DND-41 (cell line): ENCODE data around the gene BPIFB4.

ENCODE experiments used
- ATAC-seq: fragments of 200-7000 bp; cut with Tn5 transposase; 3 replicates; pipeline ENCODE4 v1.9.1; 2021; ENCODE audit warnings: low read depth; ENCODE audit not compliant: insufficient read depth
- DNase-seq: peaks from one replicate; pipeline ENCODE4 v3.0.0-alpha.2; 2020
- H2AFZ ChIP-seq: 2 replicates; pipeline ENCODE4 v1.6.0; 2012; ENCODE audit warnings: low read depth, low read length
- H3K27ac ChIP-seq: 2 replicates; pipeline ENCODE4 v1.5.1; 2012; ENCODE audit warnings: low read length, inconsistent platforms
- H3K27me3 ChIP-seq: fragments of 200-600 bp; sonication (generic); 2 replicates; pipeline ENCODE4 v1.6.0; 2012; ENCODE audit warnings: low read length, mild to moderate bottlenecking, inconsistent platforms; ENCODE audit not compliant: insufficient read depth, poor library complexity
- H3K36me3 ChIP-seq: 2 replicates; pipeline ENCODE4 v1.5.1; 2012; ENCODE audit warnings: low read length, inconsistent platforms; ENCODE audit not compliant: insufficient read depth
- H3K4me1 ChIP-seq: 2 replicates; pipeline ENCODE4 v1.5.1; 2012; ENCODE audit warnings: mild to moderate bottlenecking, low read length; ENCODE audit not compliant: insufficient read depth
- H3K4me2 ChIP-seq: 2 replicates; pipeline ENCODE4 v1.6.0; 2012; ENCODE audit warnings: mild to moderate bottlenecking, moderate library complexity, low read length, inconsistent platforms; ENCODE audit not compliant: insufficient read depth
- H3K4me3 ChIP-seq, 2 experiments: fragments of 200-600 bp in 1 of 2; shearing (Covaris generic) in 1 of 2; 2 replicates each; pipeline ENCODE4 v1.5.1; 2012 to 2016; ENCODE audit warnings: inconsistent platforms in 2 of 2, low read length in 2 of 2, mild to moderate bottlenecking in 2 of 2, low read depth in 1 of 2, moderate library complexity in 1 of 2
- H3K79me2 ChIP-seq: 2 replicates; pipeline ENCODE4 v1.6.0; 2012; ENCODE audit warnings: low read length, inconsistent platforms; ENCODE audit not compliant: insufficient read depth
- H3K9ac ChIP-seq: 2 replicates; pipeline ENCODE4 v1.6.0; 2012; ENCODE audit warnings: low read depth, mild to moderate bottlenecking, inconsistent platforms, low read length, moderate library complexity
- H3K9me3 ChIP-seq: 2 replicates; pipeline ENCODE4 v1.5.1; 2012; ENCODE audit warnings: low read length, moderate library complexity, mild to moderate bottlenecking, inconsistent platforms; ENCODE audit not compliant: insufficient read depth, severe bottlenecking
- H4K20me1 ChIP-seq: 2 replicates; pipeline ENCODE4 v1.6.0; 2012; ENCODE audit warnings: low read length; ENCODE audit not compliant: insufficient read depth
- CTCF ChIP-seq: IDR thresholded peaks from 2 replicates; pipeline ENCODE4 v1.5.1; 2012; ENCODE audit warnings: borderline replicate concordance, low read length, moderate library complexity, mild to moderate bottlenecking; ENCODE audit not compliant: poor library complexity, severe bottlenecking; ENCODE audit errors: extremely low read depth
- EZH2 ChIP-seq: IDR thresholded peaks from 3 replicates; pipeline ENCODE4 v1.6.1; 2012; ENCODE audit warnings: borderline replicate concordance, low read depth, mild to moderate bottlenecking, moderate library complexity, low read length, inconsistent platforms; ENCODE audit not compliant: severe bottlenecking

The BPIFB4 gene

DNA sequence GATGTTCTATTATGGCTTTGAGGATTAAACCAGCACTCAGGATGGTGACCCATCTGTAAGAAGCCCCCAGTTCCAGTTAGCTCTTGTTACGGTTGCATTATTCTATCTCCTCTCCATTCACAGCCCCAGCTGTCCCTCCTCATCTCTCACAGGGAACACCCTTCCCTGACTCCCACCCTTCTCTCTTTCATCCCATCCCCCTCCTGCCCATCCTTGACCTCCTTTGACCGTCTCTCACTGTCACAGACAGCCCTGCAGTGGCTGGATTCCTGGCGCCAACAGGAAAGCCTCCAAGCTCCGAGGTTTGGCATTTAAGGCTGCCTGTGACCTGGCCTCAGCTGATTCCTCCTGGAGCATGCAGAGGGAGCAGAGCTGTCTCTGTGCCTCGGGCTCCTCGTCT lies 4.2 kb upstream of the BPIFB4 start:
- no peaks in the 10 kb centered on the region for H3K9me3 ChIP-seq
- H3K79me2 ChIP-seq = no peaks in the 10 kb centered on the region
- no peak overlapping the region for H3K9ac ChIP-seq
- H4K20me1 ChIP-seq = no peaks in the 10 kb centered on the region
- no peak overlapping the region for H3K4me2 ChIP-seq
- H3K36me3 ChIP-seq = no peaks in the 10 kb centered on the region
- TF ChIP-seq EZH2 (no peak), CTCF (no peak)
- H3K27ac ChIP-seq = no peak overlapping the region
- no peak for ATAC-seq
- no peak overlapping the region for H2AFZ ChIP-seq
- no peak for DNase-seq
- no peaks in the 10 kb centered on the region for H3K4me1 ChIP-seq
- H3K4me3 ChIP-seq = no peak overlapping the region
- H3K27me3 ChIP-seq = no peaks in the 10 kb centered on the region

DNA sequence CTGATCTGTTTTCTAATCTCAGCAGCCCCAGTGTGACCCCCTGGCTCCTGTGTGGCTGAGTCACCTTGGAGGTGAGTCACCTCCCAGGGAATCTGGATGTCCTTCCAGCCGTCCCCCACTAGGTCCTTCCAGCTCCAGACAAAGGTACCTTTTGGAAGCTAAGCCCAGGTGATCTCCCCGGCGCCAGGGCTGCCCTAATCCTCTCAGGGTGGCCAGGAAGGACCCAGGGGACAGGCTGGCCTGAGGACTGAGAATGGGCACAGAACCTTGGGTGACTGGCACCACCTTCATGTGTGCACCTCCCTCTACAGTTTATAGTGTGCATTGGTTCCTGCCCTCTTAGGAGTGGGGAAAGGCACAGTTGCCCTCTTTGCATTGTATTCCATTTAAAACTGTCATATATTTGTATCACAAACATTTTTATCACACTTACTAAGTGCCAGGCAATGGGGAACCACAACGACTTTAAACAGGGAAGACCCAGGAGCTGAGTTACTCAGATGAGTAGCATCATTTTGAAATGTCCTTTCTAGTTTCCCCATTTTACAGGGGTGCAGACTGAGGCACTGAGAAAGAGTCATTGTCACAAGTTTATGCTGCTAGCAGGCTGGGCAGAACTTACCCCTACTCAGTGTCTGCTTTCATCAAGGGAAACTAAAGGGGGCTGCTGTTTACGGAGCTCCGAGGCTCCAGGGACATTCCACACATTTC lies 2.6 kb upstream of the BPIFB4 start:
- Histone ChIP-seq H3K27me3 (no peaks in the 10 kb centered on the region), H3K9ac (no peak overlapping the region), H3K79me2 (no peaks in the 10 kb centered on the region), H3K4me2 (no peak overlapping the region), H3K4me1 (no peaks in the 10 kb centered on the region), H2AFZ (no peak overlapping the region), H3K36me3 (no peaks in the 10 kb centered on the region), H4K20me1 (no peaks in the 10 kb centered on the region), H3K4me3 (no peak overlapping the region), H3K9me3 (no peaks in the 10 kb centered on the region), H3K27ac (no peak overlapping the region)
- ATAC-seq (peak; percentile 68; the same call in 2 of the 3 replicates), DNase-seq (peak; percentile 24)
- TF ChIP-seq EZH2 (no peak), CTCF (peak; percentile 67)

- H2AFZ ChIP-seq = no peak overlapping the region
- no peak overlapping the region for H3K9ac ChIP-seq
- DNase-seq = no peak
- no peak overlapping the region for H3K4me3 ChIP-seq
- no peaks in the 10 kb centered on the region for H3K79me2 ChIP-seq
- no peaks in the 10 kb centered on the region for H3K9me3 ChIP-seq
- no peak overlapping the region for H3K27ac ChIP-seq
- H3K36me3 ChIP-seq = no peaks in the 10 kb centered on the region
- no peak for ATAC-seq
- H3K4me1 ChIP-seq = no peaks in the 10 kb centered on the region
- TF ChIP-seq EZH2 (no peak), CTCF (no peak)
- H4K20me1 ChIP-seq = no peaks in the 10 kb centered on the region
- no peak overlapping the region for H3K4me2 ChIP-seq
- H3K27me3 ChIP-seq = no peaks in the 10 kb centered on the region
Observed at GRCh38 chr20:33081411-33082154, 2.1 kb downstream of the BPIFB4 start.

DNA sequence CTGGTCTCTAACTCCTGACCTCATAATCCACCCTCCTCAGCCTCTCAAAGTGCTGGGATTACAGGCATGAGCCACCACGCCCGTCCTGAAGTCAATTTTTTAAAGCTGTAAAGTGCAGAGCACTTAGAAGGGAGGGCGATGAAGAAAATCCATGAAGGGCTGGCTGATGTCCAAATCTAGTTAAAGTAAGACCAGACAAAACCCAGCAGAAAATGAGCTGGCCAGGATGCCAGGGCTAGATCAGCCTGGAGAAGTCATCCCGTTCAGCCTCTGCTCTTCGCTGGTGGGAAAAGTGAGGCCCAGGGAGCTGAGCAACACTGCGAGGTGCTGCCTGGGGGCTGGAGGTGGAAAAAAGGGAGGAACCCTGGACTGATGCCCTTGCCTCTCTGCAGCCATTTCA lies 3.1 kb downstream of the BPIFB4 start:
- ATAC-seq (no peak), DNase-seq (no peak)
- Histone ChIP-seq H3K4me2 (no peak overlapping the region), H3K27ac (no peak overlapping the region), H3K4me1 (no peaks in the 10 kb centered on the region), H3K4me3 (no peak overlapping the region), H4K20me1 (no peaks in the 10 kb centered on the region), H3K27me3 (peaks cover 3% of the 10 kb centered on the region), H3K9ac (no peak overlapping the region), H3K36me3 (no peaks in the 10 kb centered on the region), H3K79me2 (no peaks in the 10 kb centered on the region), H3K9me3 (no peaks in the 10 kb centered on the region), H2AFZ (no peak overlapping the region)
- no peak for TF ChIP-seq EZH2
- no peak for TF ChIP-seq CTCF
